Measurements from ENCODE around the gene DCAF5.

The DCAF5 gene

GRCh38 chr14:69006346-69006745 lies 146.6 kb downstream of the DCAF5 start:
- DNase-seq (ENCODE audit: low spot score), result no peak

- no peak for DNase-seq (ENCODE audit: low spot score)
Observed at GRCh38 chr14:69005432-69006148, 147.3 kb downstream of the DCAF5 start.

GRCh38 chr14:69004731-69005431 lies 148.0 kb downstream of the DCAF5 start:
- no peak for DNase-seq (ENCODE audit: low spot score)

DNA sequence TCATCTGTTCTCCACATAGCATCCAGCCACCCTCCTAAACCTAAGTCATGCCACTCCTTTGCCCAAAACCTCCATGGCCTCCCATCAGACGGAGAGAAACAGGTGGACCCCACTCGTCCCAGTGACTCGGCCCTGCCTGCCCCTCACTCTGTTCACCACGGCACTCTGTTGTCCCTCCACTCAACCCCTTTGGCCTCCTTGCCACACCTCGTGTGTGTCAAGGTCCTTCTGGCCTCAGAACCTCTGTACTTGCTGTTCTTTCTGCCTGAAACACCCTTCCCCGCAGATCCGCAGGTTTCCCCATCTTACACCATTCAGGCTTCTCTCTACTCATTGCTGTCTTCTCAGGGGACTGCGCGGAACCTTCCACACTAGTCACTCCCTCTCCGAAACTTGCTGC lies 149.3 kb downstream of the DCAF5 start:
- no peak for DNase-seq (ENCODE audit: low spot score)

- DNase-seq (ENCODE audit: low spot score), result no peak
Observed at GRCh38 chr14:69002069-69002468, 150.8 kb downstream of the DCAF5 start.

DNA sequence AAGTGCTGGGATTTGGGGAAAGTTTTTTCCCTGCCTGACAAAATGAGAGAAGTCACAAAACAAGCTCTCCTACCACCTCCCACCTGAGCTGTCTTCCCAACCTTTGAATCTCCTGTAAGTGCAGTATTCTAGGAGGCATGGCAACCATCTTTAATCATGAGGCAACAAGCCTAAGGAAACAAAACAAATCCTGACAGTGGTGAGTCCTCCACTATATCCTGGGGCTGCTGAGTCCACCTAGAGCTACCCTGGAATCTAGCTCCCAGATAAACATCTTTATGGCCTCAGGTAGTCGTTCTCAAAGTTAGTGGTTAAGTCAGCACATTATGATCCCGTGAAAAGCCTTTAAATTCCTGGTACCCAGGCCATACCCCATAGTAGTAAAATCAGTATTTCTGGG lies 151.5 kb downstream of the DCAF5 start:
- DNase-seq (ENCODE audit: low spot score), result no peak

Measured in globus pallidus (tissue), 1 donor.